COR-L47 (cell line): Measurements from ENCODE around the gene TPST1.
A peak's percentile ranks its signal among the peaks of the same experiment; 100 is the strongest.

Experiments used
- DNase-seq: peaks from one replicate; lab custom pipeline; 2025; lab: John Stamatoyannopoulos, UW

TPST1 gene

DNA sequence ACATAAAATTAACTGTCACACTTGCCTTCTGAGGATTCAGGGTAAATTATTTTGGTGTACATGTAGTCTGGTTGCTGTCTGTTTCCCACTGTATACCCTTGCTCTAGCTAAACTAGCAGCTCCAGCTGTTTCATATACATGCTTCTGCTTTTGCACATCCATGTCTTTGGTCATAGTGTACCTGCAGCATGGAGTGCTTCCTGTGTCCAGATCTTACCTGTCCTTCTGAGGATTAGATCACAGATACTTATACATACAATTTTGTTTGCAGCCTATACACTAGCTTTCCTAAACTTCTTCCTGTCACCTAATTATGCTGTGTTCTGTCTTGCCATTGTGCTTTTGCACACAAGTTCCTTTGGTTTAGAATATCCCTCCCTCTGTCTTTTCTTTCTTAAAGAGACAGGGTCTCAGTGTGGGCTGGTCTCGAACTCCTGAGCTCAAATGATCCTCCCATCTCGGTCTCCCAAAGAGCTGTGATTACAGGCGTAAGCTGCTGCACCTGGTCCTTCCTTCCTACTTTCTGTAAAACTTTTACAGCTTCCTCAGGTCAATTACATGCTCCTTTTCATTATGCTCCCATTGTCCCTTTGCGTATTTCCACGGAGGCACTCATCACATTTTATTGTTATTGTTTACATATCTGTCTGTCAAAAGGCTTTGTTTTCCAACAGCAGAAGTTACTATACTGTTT is 33.8 kb downstream of the TPST1 start:
- no peak for DNase-seq

DNA sequence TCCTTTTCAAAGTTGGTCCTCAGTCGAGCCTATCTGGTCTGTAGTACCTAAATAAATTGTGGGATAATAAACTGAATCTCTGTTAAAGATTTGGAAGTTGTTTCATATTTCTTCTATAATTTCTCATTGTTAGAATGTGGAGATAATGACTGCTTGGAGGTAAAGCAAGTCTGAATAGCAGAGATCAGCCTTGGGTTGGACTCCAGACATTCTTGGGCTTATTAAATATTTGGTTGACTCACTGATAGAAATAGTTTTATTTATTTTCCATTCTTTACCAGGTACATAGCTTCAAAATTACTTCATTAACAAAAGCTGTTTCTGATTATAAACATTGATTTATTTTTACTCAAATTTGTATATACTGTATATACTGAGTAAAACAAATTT is 34.3 kb downstream of the TPST1 start:
- DNase-seq: no peak

DNA sequence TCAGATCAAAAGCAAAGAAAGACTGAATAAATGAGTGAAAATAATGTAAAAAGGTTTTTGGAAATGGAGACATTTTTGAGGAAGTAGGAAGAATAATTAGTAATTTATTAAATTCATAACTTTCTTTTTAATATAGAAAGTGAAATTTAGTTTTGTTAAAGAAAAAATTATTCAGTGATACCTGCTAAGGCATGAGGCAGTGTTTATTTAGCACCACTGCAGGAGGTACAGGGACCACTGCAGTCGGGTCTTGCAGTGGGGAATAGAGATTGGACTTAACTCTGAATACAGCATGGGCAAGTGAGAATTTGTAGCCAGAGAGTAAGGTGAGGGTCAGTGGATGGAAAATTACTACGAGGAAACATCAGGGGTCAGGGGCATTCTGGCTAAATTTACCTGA is 39.9 kb downstream of the TPST1 start:
- no peak for DNase-seq

DNA sequence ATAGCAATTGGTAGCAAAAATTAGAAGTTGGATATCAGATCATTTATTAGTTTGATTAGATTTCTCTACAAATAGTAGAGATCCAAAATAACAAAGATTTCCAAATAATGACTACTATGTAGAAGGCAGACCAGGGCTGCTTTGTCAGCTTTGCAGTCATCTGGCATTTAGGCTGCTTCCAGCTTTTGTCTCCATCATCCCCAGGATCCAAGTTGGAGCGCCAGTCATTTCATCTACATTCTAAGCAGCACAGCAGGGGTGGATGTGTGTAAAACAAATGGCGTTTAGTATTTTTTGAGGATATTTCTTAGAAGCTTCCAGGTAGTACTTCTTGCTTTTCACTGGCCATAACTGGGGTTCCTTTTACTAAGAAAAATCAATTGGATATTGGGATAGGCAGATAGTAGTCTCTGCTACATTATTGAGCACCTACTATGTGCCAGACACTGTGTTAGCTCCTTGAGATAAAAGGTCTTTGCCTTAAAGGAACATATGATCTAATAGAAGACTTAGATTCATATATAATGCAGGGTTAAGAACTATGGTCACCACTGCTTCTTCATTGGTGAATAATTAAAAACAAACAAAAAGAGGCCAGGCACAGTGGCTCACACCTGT is 41.5 kb downstream of the TPST1 start:
- no peak for DNase-seq

DNA sequence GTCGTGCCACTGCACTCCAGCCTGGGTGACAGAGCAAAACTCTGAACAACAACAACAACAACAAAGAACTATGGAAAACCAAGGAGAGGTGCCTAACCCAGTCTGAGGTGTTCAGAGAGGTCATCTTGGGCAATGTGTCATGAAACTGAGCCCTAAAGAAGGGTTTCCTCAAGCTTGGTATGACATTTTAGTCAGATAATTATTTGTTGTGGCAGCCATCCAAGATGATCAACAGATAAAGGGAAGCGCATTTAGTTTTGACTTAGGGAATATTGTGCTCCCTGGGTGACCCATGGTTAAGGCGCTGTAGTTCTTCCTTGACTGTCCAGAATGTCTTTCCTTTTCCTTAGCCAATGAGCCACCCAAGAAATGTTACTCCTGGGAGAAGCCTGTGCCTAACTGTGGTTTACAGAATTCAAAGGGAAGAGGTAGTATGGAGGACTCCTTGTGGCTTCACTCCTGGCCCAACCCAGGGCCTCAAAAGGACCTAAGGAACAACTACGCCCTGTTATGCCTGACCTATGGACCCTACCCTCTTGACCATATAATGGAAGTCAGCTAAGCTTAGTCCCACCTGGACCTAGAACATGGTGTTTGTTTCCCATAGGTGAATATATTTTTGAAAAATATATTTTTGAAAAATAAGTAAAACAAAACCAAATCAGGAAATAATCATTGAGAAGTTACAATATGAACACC is 42.4 kb downstream of the TPST1 start:
- DNase-seq: no peak

DNA sequence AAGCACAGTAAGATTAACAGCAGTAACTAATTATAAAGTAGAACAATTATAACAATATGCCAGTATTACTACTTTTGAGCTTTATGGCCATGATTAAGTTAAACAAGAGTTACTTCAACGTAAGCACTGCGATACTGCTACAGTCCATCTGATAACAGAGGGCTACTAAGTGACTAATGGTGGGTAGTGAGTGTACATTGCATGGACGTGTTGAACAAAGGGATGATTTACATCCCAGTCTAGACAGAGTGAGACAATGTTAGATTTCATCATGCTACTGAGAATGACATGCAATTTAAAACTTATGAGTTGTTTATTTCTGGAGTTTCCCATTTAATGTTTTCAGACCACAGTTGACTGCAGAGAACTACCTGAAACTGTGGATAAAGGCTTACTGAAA is 45.6 kb downstream of the TPST1 start:
- no peak for DNase-seq

DNA sequence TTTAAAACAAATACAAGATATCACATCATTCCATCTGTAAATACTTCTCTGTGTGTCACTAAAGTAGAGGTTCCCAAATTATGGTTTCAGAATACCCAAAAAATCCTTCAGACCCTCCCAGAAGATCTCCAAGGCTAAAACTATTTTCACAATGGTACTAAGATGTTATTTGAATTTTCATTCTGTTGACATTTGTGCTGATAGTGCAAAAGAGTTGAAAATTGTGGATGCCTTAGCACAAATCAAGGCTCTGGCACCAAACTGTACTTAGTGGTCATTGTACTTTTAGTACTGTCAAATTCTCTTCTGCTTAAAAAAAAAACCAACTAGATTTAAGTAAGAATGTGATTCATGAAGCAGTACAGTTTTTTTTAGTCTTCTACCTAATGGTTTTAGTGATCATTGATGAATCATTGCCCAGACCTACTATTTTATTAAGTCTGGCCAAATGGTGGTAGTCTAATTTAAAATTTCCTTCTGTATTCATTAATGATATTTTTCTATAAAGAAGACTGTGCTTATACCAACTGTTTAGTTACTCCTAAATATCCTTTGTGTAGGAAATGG is 50.5 kb downstream of the TPST1 start:
- no peak for DNase-seq

DNA sequence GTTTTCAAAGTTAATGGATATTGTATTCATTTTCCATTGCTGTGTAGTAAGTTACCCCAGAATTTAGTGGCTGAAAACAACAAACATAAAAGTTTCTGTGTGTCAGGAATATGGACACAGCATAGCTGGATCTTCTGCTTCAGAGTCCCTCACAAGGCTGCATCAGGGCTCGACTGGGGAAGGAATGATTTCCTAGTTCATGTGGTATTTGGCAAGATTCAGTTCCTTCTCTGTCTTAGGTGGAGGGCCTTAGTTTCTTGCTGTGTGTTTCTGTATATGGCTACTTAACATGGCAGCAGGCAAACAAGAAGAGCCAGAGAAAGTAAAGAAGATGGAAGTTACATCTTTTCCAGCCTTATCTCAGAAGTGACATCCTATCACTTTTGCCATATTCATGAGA is 51.1 kb downstream of the TPST1 start:
- DNase-seq: no peak

DNA sequence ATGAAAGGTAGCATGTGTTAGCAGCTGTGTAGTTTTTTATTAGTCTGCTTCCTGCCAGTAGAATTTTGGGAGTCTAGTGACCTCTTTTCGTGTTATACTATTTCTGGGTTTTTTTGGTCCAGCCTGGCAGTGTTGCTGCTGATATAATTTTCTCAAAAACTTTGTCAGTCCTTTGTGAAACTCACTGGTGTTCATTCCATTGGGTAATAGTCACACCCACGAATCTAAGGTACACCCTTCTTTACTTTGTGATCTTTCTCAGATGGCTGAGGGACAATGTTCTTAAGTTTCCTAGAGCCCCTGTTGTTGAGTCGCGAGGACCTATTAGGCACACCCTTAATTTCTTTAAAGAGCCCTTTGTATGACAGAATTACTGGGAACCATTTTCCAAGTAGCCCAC is 52.3 kb downstream of the TPST1 start:
- DNase-seq: no peak

DNA sequence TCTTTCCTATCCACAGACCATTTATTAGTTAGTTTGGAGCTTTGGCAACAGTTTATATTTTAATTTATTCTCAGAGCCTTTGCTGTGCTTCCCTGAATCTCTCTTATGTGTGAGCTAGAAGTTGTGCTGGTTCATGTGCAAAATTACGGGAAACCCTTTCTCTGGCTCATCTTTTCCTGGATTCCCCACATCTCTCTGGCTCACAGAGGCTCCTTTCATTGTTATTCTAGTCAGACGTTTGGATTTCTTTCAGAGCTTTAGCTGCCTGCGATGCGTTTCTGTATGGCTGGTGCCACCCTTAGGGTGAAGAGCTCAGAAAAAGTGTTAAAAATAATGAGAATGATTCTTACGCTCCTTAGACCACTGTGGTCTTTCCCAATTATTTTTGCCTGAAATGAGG is 53.3 kb downstream of the TPST1 start:
- no peak for DNase-seq

DNA sequence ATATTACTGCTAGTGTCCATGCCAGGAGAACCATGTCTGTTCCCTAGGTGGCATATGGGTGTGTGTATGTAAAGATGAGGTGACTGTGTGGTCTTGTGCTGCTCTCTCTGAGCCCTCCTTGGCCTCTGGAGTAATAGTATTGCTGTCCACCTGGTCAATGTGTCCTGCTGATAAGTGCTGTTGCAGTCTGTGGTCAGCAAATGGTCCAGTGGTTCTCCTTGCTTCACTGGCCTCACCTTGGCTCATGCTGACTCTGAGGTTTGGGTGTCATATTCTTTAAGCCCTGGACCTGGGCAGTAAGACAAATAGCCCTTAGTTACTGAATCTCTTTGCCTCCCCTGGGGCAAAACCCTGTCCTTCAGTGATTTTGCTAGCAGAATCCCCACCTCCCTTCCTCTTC is 56.8 kb downstream of the TPST1 start:
- no peak for DNase-seq

DNA sequence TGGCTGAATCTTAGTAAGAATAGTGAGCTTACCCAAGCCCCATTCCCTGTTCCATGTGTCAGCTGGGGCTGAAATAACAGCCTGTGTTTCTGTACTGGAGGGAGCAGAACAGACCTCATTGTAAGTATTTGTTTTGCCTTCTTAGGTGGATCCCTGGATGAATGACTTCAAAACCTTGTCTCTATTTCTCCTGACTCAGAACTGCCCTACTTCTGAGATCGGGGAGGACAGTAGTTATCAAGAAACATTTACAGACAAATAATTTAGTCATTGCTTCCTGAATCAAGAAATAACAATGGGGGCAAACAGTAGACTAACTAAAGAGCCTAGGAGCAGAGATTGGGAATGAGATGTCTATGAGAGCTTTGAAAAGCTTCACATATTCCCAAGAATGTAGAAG is 58.8 kb downstream of the TPST1 start:
- no peak for DNase-seq

DNA sequence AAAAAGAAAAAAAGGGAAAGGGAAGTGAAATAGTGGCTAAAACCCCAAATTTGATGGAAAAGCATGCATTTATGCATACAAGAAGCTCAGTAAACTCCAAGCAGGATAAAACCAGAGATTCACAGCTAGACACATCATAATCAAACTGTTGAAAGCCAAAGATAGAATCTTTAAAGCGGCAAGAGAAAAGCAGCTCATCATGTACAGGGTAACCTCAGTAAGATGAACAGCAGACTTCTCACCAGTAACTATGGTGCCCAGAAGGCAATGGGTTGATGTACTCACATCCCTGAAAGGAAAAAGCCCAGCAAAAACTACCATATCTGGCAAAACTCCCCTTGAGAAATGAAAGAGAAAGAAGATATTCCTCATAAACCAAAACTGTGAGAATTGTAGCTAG is 60.4 kb downstream of the TPST1 start:
- DNase-seq: peak; percentile 25

DNA sequence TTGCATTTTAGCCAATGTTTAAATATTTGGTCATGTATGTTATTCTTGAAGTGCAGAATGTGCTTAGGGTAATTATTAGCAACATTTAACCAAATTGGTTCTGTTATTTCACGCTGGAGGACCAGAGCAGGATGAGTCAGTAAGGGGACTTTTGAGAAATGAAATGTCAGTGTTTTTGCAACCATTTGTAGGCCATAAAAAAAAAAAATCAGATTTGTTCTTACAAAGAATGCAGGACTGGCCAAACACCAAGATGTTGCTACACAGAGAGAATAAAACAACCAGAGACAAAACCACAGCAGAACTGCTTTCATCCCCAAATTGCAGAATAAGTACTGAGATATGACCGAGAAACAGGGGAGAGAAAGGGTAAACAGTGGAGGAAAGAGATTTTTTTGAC is 62.1 kb downstream of the TPST1 start:
- DNase-seq: no peak

DNA sequence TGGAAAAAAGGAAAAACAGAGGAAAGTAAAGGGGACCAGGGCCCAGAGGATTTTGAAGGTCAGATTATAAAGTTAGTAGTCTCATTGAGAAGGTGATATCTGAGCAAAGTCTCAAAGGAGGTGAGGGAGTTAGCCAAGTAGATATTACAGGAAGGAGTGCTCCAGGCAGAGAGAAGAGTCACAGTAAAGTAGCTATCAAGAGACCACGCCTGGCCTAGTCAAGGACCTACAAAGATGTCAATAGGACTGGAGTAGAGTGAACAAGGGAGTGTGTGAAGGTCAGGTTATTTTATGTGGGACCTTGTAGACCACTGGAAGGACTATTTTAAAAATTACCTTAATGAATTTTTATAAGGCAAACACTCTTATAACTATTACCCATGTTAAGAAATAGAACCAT is 64.8 kb downstream of the TPST1 start:
- no peak for DNase-seq

DNA sequence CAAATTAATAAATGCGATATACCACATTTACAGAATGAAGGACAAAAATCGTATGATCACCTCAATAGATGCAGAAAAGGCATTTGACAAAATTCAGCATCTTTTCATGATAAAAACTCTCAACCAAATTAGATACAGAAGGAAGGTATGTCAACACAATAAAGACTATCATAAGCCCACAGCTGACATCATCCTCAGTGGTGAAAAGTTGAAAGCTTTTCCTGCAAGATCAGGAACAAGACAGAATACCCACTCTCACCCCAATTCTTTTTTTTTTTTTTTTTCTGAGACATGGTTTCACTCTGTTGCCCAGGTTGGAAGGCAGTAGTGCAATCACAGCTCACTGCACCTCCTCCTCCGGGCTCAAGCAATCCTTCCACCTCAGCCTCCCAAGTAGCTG is 67.2 kb downstream of the TPST1 start:
- DNase-seq: no peak

DNA sequence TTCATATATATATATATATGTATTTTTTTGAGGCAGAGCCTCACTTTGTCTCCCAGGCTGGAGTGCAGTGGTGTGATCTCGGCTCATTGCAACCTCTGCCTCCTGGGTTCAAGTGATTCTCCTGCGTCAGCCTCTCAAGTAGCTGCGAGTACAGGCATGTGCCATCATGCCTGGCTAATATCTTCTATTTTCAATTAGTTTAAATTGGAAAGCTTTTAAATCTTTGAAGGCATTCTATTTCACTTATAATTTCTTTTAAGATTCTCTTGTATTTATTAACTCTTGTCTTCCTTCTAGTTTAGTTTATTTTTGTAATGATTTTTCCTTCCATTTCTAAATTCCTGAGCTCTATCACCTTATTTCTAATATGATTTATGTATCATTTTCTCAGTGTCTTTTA is 71.2 kb downstream of the TPST1 start:
- DNase-seq: no peak

DNA sequence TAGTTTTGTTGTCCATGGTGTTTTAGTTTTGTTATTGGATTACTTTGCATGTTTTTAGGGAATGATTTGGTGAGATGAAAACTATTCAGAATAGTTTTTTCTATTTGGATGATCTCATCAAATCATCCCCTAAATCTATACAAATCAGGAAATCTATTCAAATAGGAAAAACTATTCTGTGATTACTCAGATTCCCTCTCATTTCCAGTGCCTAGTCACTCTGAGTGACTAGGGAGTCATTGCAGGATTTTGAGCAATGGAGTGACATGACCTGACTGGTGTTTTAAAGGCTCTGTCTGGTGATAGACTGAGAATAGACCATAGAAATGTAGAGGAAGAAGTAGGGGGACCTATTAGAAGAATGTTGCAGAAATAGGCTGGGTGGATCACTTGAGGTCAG is 72.4 kb downstream of the TPST1 start:
- DNase-seq: no peak

DNA sequence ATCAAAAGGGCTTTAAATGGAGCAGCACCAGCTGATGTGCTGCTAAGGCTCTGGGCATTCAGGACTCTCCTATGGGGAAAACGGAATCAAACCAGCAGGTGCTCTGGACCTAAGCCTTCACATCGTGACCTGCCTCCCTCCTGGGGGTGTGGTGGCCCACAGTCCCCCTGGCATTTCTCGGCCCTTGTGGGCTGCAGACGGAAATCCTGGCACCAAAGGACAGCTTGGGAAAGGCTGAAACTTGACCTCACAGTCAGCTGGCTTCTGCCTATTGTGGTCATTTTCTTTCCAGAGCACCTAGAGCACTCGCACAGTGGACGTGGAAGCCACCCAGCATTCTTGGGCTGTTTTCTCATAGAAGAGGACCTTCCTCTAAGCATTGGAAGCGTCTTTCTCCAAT is 74.8 kb downstream of the TPST1 start:
- no peak for DNase-seq

DNA sequence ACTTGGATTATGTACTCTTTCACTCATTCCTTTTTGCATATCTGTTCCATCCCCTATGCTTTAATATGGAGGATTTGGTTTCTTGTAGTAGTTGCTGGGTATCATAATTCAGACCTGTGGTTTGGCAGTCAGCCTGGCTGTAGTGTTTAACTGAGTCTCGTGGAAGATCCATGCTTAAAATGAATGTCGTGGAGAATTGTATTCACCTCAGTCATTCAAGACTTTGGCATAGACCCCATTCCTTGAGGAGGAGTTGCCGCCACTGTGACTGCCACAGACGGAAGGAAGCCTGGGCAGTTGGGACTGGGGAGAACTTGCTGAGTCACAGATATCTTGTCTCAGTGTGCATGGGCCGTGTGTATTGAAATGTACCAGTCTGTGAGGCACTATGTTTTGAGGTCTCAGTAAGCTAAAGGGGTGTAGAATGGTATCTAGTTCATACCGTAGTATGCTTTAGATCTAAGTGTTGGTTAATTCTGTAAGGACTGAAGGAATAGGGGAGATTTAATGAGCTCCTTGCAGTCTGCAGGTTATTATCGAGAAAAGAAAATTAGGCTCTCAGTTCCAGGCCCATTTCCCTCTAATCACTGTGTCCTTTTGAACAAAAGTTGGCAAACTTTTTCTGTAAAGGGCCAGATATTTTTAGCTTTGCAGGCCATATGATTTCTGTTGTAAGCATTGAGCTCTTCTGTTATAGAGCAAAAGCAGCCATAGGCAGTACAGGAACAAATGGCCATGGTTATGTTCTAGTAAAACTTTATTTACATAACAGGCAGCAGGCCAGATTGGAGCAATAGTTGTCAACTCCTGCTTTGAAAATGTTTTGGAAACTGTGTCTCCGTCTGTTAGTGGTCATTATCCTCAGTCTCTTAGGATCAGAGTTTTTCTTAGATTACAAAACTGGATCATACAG is 76.8 kb downstream of the TPST1 start:
- DNase-seq: no peak

DNA sequence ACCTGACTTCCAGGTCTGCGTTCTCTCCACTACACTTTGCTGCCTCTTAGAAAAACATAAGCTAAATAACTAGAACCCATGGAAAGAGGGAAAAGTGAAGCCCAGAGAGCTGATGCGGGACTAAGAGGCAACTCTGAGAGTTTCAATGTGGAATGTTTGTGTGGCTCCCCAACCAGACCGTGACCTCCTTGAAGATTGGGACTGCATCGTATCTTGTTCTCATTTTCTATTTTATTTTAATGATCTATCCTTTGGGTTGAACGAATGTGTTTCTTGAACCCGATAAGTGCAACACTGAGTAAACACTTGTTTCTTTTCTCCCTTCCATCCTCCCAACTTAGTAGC is 77.4 kb downstream of the TPST1 start:
- no peak for DNase-seq
